HL-60 (cell line): Measurements from ENCODE around the gene PRR33.

Experiments used
- DNase-seq, 2 experiments: peaks; one replicate each; pipeline ENCODE4 v3.0.0-alpha.2; 2010 to 2020; ENCODE audit warnings: low read depth in 1 of 2, low spot score in 1 of 2
- H3K27ac ChIP-seq: fragments of 250-450 bp; sonication (Bioruptor Pico); replicated peaks from 2 replicates; pipeline ENCODE4 v1.5.1; 2020; ENCODE audit warnings: mild to moderate bottlenecking, moderate library complexity
- H3K27me3 ChIP-seq: fragments of 250-450 bp; sonication (Bioruptor Pico); 2 replicates; pipeline ENCODE4 v1.5.1; 2021; ENCODE audit warnings: mild to moderate bottlenecking, moderate library complexity; ENCODE audit not compliant: insufficient read depth, poor library complexity, severe bottlenecking
- H3K4me3 ChIP-seq: replicated peaks from 2 replicates; pipeline ENCODE4 v1.5.1; 2011; ENCODE audit warnings: mild to moderate bottlenecking, control low read depth, low read length; ENCODE audit not compliant: insufficient read depth
- CTCF ChIP-seq: IDR thresholded peaks from one replicate; pipeline ENCODE4 v1.5.1; 2011; ENCODE audit warnings: low read length, control low read depth, inconsistent platforms; ENCODE audit not compliant: insufficient read depth
- GABPA ChIP-seq: IDR thresholded peaks from 2 replicates; pipeline ENCODE4 v1.6.1; 2012; ENCODE audit warnings: low read depth
- POLR2AphosphoS5 ChIP-seq: IDR thresholded peaks from 2 replicates; pipeline ENCODE4 v1.6.1; 2012; ENCODE audit warnings: low read depth
- REST ChIP-seq: IDR thresholded peaks from 2 replicates; pipeline ENCODE4 v1.6.1; 2012; ENCODE audit warnings: low read depth; ENCODE audit not compliant: insufficient replicate concordance
- SPI1 ChIP-seq: IDR thresholded peaks from 2 replicates; pipeline ENCODE4 v1.6.1; 2012; ENCODE audit warnings: low read depth, mild to moderate bottlenecking, borderline replicate concordance

Gene PRR33

GRCh38 chr11:1863352-1864216 lies 28.1 kb downstream of the PRR33 start:
- Histone ChIP-seq H3K4me3 (no peak overlapping the region), H3K27me3 (no peaks in the 10 kb centered on the region), H3K27ac (no peak overlapping the region)
- TF ChIP-seq REST (no peak), GABPA (no peak), POLR2AphosphoS5 (0 out of 2 replicates have a peak, but pooled peaks have one; percentile 12)
- DNase-seq, result no peak

DNA sequence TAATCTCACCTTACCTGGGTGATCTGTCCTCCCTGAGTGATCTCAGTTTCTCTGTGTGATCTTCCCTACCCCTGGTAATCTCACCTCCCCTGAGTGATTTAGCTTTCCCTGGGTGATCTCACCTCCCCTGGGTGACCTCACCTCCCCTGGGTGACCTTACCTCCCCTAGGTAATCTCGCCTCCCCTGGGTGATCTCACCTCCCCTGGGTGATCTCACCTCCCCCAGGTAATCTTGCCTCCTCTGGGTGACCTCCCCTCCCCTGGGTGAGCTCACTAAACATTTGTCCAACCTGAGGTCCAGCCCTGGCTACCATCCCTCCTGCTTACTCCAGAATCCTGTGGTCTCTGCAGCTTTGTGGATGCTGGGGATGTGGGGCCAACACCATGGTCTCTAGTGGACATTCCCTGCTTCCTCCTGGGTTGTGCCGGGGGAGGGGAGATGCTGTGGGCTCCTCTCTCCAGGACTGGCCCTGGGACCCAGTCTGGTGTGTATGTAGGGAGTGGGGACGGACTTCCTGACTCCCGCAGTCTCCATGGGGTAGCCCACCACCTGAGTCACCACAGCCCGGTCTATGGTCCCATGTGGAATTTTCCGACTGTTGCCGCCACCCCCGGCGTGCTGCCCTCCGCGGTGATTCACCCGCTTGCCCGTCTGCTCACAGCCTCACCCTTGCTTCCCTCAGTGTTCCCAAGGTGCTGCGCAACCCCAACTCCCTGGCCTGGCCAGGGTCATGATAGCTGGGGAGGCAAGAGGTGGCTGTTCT lies 28.9 kb downstream of the PRR33 start:
- TF ChIP-seq GABPA (no peak), SPI1 (no peak), CTCF (no peak), POLR2AphosphoS5 (no peak), REST (no peak)
- no peak for DNase-seq
- no peak overlapping the region for H3K27ac ChIP-seq
- no peaks in the 10 kb centered on the region for H3K27me3 ChIP-seq
- no peak overlapping the region for H3K4me3 ChIP-seq

DNA sequence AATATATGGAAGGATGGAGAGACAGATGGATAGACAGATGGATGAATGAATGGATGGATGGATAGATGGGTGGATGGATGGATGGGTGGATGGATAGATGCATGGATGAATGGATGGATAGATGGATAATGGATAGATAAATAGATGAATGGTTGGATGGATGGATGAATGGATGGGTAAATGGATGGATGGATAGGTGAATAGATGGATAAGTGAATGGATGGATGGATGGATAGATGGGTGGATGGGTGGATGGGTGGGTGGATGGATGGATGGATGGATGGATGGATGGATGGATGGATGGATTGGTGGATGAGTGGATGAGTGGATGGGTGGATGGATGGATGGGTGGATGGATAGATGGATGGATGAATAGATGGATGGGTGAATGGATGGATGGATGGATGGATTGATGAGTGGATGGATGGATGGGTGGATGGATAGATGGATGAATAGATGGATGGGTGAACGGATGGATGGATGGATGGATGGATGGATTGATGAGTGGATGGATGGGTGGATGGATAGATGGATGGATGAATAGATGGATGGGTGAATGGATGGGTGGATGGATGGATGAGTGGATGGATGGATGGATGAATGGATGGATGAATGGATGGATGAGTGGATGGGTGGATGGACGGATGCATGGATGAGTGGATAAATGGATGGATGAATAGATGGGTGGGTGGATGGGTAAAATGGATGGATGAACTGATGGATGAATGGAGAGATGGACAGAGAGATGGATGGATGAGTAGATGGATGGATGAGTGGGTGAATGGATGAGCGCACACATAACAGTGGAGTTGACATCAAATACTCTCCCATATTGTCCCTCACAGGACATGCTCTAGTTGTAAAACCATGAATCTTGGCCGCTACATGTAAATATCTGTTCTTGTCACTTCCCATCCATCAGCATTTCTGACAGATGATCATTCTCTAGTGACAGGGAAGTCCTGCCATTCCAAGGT lies 30.0 kb downstream of the PRR33 start:
- no peak for DNase-seq
- H3K4me3 ChIP-seq, result no peak overlapping the region
- no peaks in the 10 kb centered on the region for H3K27me3 ChIP-seq
- no peak overlapping the region for H3K27ac ChIP-seq
- TF ChIP-seq POLR2AphosphoS5 (no peak), GABPA (no peak), CTCF (no peak), REST (no peak), SPI1 (no peak)
